Neural cell (in vitro differentiated cells): Measurements from ENCODE around the gene ME1. TPM values are rescaled to one million over a fixed set of nuclear protein-coding genes. Genes with fewer than 3 reads are reported as not detected.
"Not testable (repeated sequence)": the region's sequence is repeated elsewhere in the genome, so short reads cannot be mapped to it uniquely, and the experiment has no call there.

Source experiments
- H2AFZ ChIP-seq: fragments of 200-600, 300-800 bp; sonication (generic), shearing (Covaris generic); 2 replicates; pipeline ENCODE4 v1.6.0; 2014; ENCODE audit warnings: low read depth, mild to moderate bottlenecking, antibody characterized with exemption, low read length, moderate library complexity
- H3F3A ChIP-seq: fragments of 200-600 bp; shearing (Covaris generic); 2 replicates; pipeline ENCODE4 v1.6.1; 2016; ENCODE audit warnings: mild to moderate bottlenecking, moderate library complexity, mixed read lengths, antibody characterized with exemption, low read length; ENCODE audit not compliant: insufficient read depth, poor library complexity, severe bottlenecking
- H3K27ac ChIP-seq: fragments of 200-600, 300-800 bp; sonication (generic), shearing (Covaris generic); 2 replicates; pipeline ENCODE4 v1.5.1; 2014; ENCODE audit warnings: mild to moderate bottlenecking, low read length, moderate library complexity
- H3K27me3 ChIP-seq: fragments of 300-800, 200-600 bp; sonication (generic), shearing (Covaris generic); 2 replicates; pipeline ENCODE4 v1.6.0; 2014; ENCODE audit warnings: mild to moderate bottlenecking, low read depth, low read length, moderate library complexity; ENCODE audit not compliant: insufficient read depth
- H3K36me3 ChIP-seq: fragments of 300-800, 200-600 bp; sonication (generic), shearing (Covaris generic); 2 replicates; pipeline ENCODE4 v1.5.1; 2014; ENCODE audit warnings: mild to moderate bottlenecking, antibody characterized with exemption, low read length, moderate library complexity; ENCODE audit not compliant: insufficient read depth
- H3K4me2 ChIP-seq: fragments of 300-800, 200-600 bp; sonication (generic), shearing (Covaris generic); 2 replicates; pipeline ENCODE4 v1.6.0; 2014; ENCODE audit warnings: mild to moderate bottlenecking, low read length
- H3K4me3 ChIP-seq: fragments of 300-800, 200-600 bp; sonication (generic), shearing (Covaris generic); 2 replicates; pipeline ENCODE4 v1.5.1; 2014; ENCODE audit warnings: mild to moderate bottlenecking, low read length, moderate library complexity
- H3K79me2 ChIP-seq: fragments of 200-600 bp; shearing (Covaris generic); replicated peaks from 2 replicates; pipeline ENCODE4 v1.6.0; 2014; ENCODE audit warnings: mild to moderate bottlenecking, low read length, moderate library complexity; ENCODE audit not compliant: insufficient read depth
- H3K9ac ChIP-seq: fragments of 300-800, 200-600 bp; sonication (generic), shearing (Covaris generic); 2 replicates; pipeline ENCODE4 v1.6.1; 2016; ENCODE audit warnings: mild to moderate bottlenecking, low read length, mixed read lengths
- H3K9me2 ChIP-seq: fragments of 200-600 bp; shearing (Covaris generic); 2 replicates; pipeline ENCODE4 v1.6.1; 2016; ENCODE audit warnings: mild to moderate bottlenecking, low read length, mixed read lengths; ENCODE audit not compliant: insufficient read depth
- H3K9me3 ChIP-seq: fragments of 200-600, 300-800 bp; sonication (generic), shearing (Covaris generic); 2 replicates; pipeline ENCODE4 v1.6.1; 2016; ENCODE audit warnings: mild to moderate bottlenecking, mixed run types, low read length, moderate library complexity, mixed read lengths
- H4K20me1 ChIP-seq: fragments of 200-600 bp; shearing (Covaris generic); 2 replicates; pipeline ENCODE4 v1.6.1; 2016; ENCODE audit warnings: mild to moderate bottlenecking, mixed run types; ENCODE audit not compliant: insufficient read depth
- CTCF ChIP-seq: fragments of 450-650 bp; IDR thresholded peaks from 2 replicates; pipeline ENCODE4 v1.5.1; 2014; ENCODE audit warnings: antibody characterized with exemption, mild to moderate bottlenecking, moderate library complexity; ENCODE audit not compliant: poor library complexity, severe bottlenecking
- EP300 ChIP-seq: fragments of 450-650 bp; conservative IDR thresholded peaks from 2 replicates; pipeline ENCODE4 v1.6.1; 2014; ENCODE audit warnings: antibody characterized with exemption, mild to moderate bottlenecking, moderate library complexity; ENCODE audit not compliant: poor library complexity, severe bottlenecking
- EZH2 ChIP-seq: fragments of 200-600, 300-800 bp; shearing (Covaris generic), sonication (generic); IDR thresholded peaks from 2 replicates; pipeline ENCODE4 v1.6.1; 2014; ENCODE audit warnings: antibody characterized with exemption, low read length, borderline replicate concordance, mild to moderate bottlenecking; ENCODE audit not compliant: insufficient read depth, poor library complexity, severe bottlenecking
- MXI1 ChIP-seq: fragments of 450-650 bp; conservative IDR thresholded peaks from 2 replicates; pipeline ENCODE4 v1.6.1; 2014; ENCODE audit warnings: antibody characterized with exemption, mild to moderate bottlenecking; ENCODE audit not compliant: poor library complexity, severe bottlenecking
- POLR2AphosphoS5 ChIP-seq: IDR thresholded peaks from 2 replicates; pipeline ENCODE4 v1.6.1; 2012
- RAD21 ChIP-seq: fragments of 450-650 bp; conservative IDR thresholded peaks from 2 replicates; pipeline ENCODE4 v1.6.1; 2014; ENCODE audit warnings: antibody characterized with exemption, mild to moderate bottlenecking, moderate library complexity
- REST ChIP-seq: IDR thresholded peaks from 2 replicates; pipeline ENCODE4 v1.6.1; 2012; ENCODE audit warnings: borderline replicate concordance
- SMC3 ChIP-seq: fragments of 450-650 bp; conservative IDR thresholded peaks from 2 replicates; pipeline ENCODE4 v1.6.1; 2014; ENCODE audit warnings: antibody characterized with exemption, mild to moderate bottlenecking, moderate library complexity; ENCODE audit not compliant: poor library complexity
- TAF1 ChIP-seq: IDR thresholded peaks from 2 replicates; pipeline ENCODE4 v1.6.1; 2012; ENCODE audit warnings: low read depth
- polyA plus RNA-seq: library from polyadenylated mRNA; depleted of rRNA; stranded (reverse); fragments of >200 nt; gene quantifications from 2 replicates; pipeline ENCODE4 v1.2.3, GENCODE V29; 2014

The ME1 gene
- polyA plus RNA-seq, 1 donor from 2014 or later = 0.09 TPM

- H3K9me3 ChIP-seq = no peaks in the 10 kb centered on the region
- no peaks in the 10 kb centered on the region for H3K9me2 ChIP-seq
- no peak for TF ChIP-seq EP300
- TF ChIP-seq CTCF = no peak
- no peak for TF ChIP-seq EZH2
- no peak for TF ChIP-seq SMC3
- no peak for TF ChIP-seq RAD21
- TF ChIP-seq TAF1 = no peak
- TF ChIP-seq POLR2AphosphoS5 = no peak
- no peak for TF ChIP-seq REST
- TF ChIP-seq MXI1 = no peak
- no peaks in the 10 kb centered on the region for H3K27me3 ChIP-seq
- no peak overlapping the region for H2AFZ ChIP-seq
- no peak overlapping the region for H3K9ac ChIP-seq
- H3K36me3 ChIP-seq = no peaks in the 10 kb centered on the region
- H3K79me2 ChIP-seq = no peaks in the 10 kb centered on the region
- no peak overlapping the region for H3K4me2 ChIP-seq
- H4K20me1 ChIP-seq = no peaks in the 10 kb centered on the region
- H3K27ac ChIP-seq = no peak overlapping the region
- H3K4me3 ChIP-seq = no peak overlapping the region
- H3F3A ChIP-seq = no peaks in the 10 kb centered on the region
Measured at GRCh38 chr6:83365931-83366330, 64.9 kb downstream of the ME1 start.

- H4K20me1 ChIP-seq, H3K79me2 ChIP-seq, H3K9ac ChIP-seq, H3K36me3 ChIP-seq, H3K27me3 ChIP-seq, H3K4me3 ChIP-seq, H3K9me2 ChIP-seq, H3F3A ChIP-seq, H3K9me3 ChIP-seq, H2AFZ ChIP-seq, H3K27ac ChIP-seq, H3K4me2 ChIP-seq: not testable (repeated sequence)
Measured at GRCh38 chr6:83362349-83362748, 68.5 kb downstream of the ME1 start.

GRCh38 chr6:83359638-83360037 lies 71.2 kb downstream of the ME1 start:
- Histone ChIP-seq H2AFZ (no peak overlapping the region), H3K27me3 (no peaks in the 10 kb centered on the region), H4K20me1 (no peaks in the 10 kb centered on the region), H3K9me3 (no peaks in the 10 kb centered on the region), H3K79me2 (no peaks in the 10 kb centered on the region), H3K4me2 (no peak overlapping the region), H3K4me3 (no peak overlapping the region), H3K27ac (no peak overlapping the region), H3K9ac (no peak overlapping the region), H3K9me2 (no peaks in the 10 kb centered on the region), H3F3A (no peaks in the 10 kb centered on the region), H3K36me3 (no peaks in the 10 kb centered on the region)
- TF ChIP-seq POLR2AphosphoS5 = no peak
- TF ChIP-seq SMC3 = no peak
- no peak for TF ChIP-seq TAF1
- no peak for TF ChIP-seq MXI1
